Measurements from ENCODE around the gene HSD11B1.

Gene HSD11B1

GRCh38 chr1:209748620-209749019 lies 44.0 kb downstream of the HSD11B1 start:
- H4K20me1 ChIP-seq (ENCODE audit: insufficient read depth, low read length, poor library complexity, severe bottlenecking), result no peaks in the 10 kb centered on the region
- no peaks in the 10 kb centered on the region for H3F3A ChIP-seq (ENCODE audit: low read depth)
- H3K9ac ChIP-seq (ENCODE audit: low read depth, low read length, poor library complexity, severe bottlenecking), result no peak overlapping the region
- no peak overlapping the region for H3K4me3 ChIP-seq (ENCODE audit: low read length, poor library complexity, severe bottlenecking)
- TF ChIP-seq CTCF (conservative IDR thresholded peaks at IDR 0.05; ENCODE audit: low read length) (no peak), EZH2phosphoT487 (IDR thresholded peaks at IDR 0.05; ENCODE audit: borderline replicate concordance) (no peak)
- no peaks in the 10 kb centered on the region for H3K9me3 ChIP-seq (ENCODE audit: insufficient read depth, low read depth, low read length)
- H3K4me1 ChIP-seq (ENCODE audit: insufficient read depth, low read length, poor library complexity, severe bottlenecking), result peaks cover 27% of the 10 kb centered on the region
- no peaks in the 10 kb centered on the region for H3K79me2 ChIP-seq (ENCODE audit: insufficient read depth, low read length)
- H2AFZ ChIP-seq (ENCODE audit: low read length), result peak overlapping the region; percentile 32; the same call in 1 of the 2 replicates
- no peak overlapping the region for H3K4me2 ChIP-seq (ENCODE audit: low read depth, low read length, poor library complexity, severe bottlenecking)
- no peaks in the 10 kb centered on the region for H3K27me3 ChIP-seq (ENCODE audit: insufficient read depth, low read length, poor library complexity, severe bottlenecking)
- no peaks in the 10 kb centered on the region for H3K36me3 ChIP-seq (ENCODE audit: insufficient read depth, low read length)
- no peaks in the 10 kb centered on the region for H3K9me2 ChIP-seq (replicated peaks; ENCODE audit: low read depth, low read length)

- H4K20me1 ChIP-seq (ENCODE audit: insufficient read depth, low read length, poor library complexity, severe bottlenecking), result no peaks in the 10 kb centered on the region
- H3K4me1 ChIP-seq (ENCODE audit: insufficient read depth, low read length, poor library complexity, severe bottlenecking), result peaks cover 27% of the 10 kb centered on the region
- no peaks in the 10 kb centered on the region for H3K9me3 ChIP-seq (ENCODE audit: insufficient read depth, low read depth, low read length)
- no peaks in the 10 kb centered on the region for H3K9me2 ChIP-seq (replicated peaks; ENCODE audit: low read depth, low read length)
- H3K27me3 ChIP-seq (ENCODE audit: insufficient read depth, low read length, poor library complexity, severe bottlenecking), result no peaks in the 10 kb centered on the region
- no peaks in the 10 kb centered on the region for H3K79me2 ChIP-seq (ENCODE audit: insufficient read depth, low read length)
- H3K4me2 ChIP-seq (ENCODE audit: low read depth, low read length, poor library complexity, severe bottlenecking), result no peak overlapping the region
- H3K36me3 ChIP-seq (ENCODE audit: insufficient read depth, low read length), result no peaks in the 10 kb centered on the region
- TF ChIP-seq EZH2phosphoT487 (IDR thresholded peaks at IDR 0.05; ENCODE audit: borderline replicate concordance), result no peak
- no peak for TF ChIP-seq CTCF (conservative IDR thresholded peaks at IDR 0.05; ENCODE audit: low read length)
- H3K9ac ChIP-seq (ENCODE audit: low read depth, low read length, poor library complexity, severe bottlenecking), result no peak overlapping the region
- H3K4me3 ChIP-seq (ENCODE audit: low read length, poor library complexity, severe bottlenecking), result no peak overlapping the region
- no peaks in the 10 kb centered on the region for H3F3A ChIP-seq (ENCODE audit: low read depth)
- H2AFZ ChIP-seq (ENCODE audit: low read length), result peak overlapping the region; percentile 13; the same call in 1 of the 2 replicates
Measured at GRCh38 chr1:209749205-209749604, 44.6 kb downstream of the HSD11B1 start.

GRCh38 chr1:209749670-209750323 lies 45.2 kb downstream of the HSD11B1 start:
- Histone ChIP-seq H3K9ac (ENCODE audit: low read depth, low read length, poor library complexity, severe bottlenecking) (no peak overlapping the region), H3K9me3 (ENCODE audit: insufficient read depth, low read depth, low read length) (no peaks in the 10 kb centered on the region), H3F3A (ENCODE audit: low read depth) (no peaks in the 10 kb centered on the region), H3K4me3 (ENCODE audit: low read length, poor library complexity, severe bottlenecking) (no peak overlapping the region), H3K27me3 (ENCODE audit: insufficient read depth, low read length, poor library complexity, severe bottlenecking) (no peaks in the 10 kb centered on the region), H4K20me1 (ENCODE audit: insufficient read depth, low read length, poor library complexity, severe bottlenecking) (no peaks in the 10 kb centered on the region), H2AFZ (ENCODE audit: low read length) (0 out of 2 replicates have a peak overlapping the region, but pooled peaks have one; percentile 13), H3K4me1 (ENCODE audit: insufficient read depth, low read length, poor library complexity, severe bottlenecking) (peaks cover 26% of the 10 kb centered on the region), H3K4me2 (ENCODE audit: low read depth, low read length, poor library complexity, severe bottlenecking) (no peak overlapping the region), H3K79me2 (ENCODE audit: insufficient read depth, low read length) (no peaks in the 10 kb centered on the region), H3K9me2 (replicated peaks; ENCODE audit: low read depth, low read length) (no peaks in the 10 kb centered on the region), H3K36me3 (ENCODE audit: insufficient read depth, low read length) (no peaks in the 10 kb centered on the region)
- no peak for TF ChIP-seq EZH2phosphoT487 (IDR thresholded peaks at IDR 0.05; ENCODE audit: borderline replicate concordance)
- no peak for TF ChIP-seq CTCF (conservative IDR thresholded peaks at IDR 0.05; ENCODE audit: low read length)

All from Loucy (cell line).